Measurements from ENCODE around the gene YY2. TPM values are rescaled to one million over a fixed set of nuclear protein-coding genes. Genes with fewer than 3 reads are reported as not detected.

YY2 gene
- total RNA-seq, result 0.79 and 1.3 TPM in 2 replicates

GRCh38 chrX:21855937-21856415 is at the start of gene YY2:
YY2 (plus strand) TSS chrX:21855987; CDS start chrX:21856485, 498 bp downstream.
- Histone ChIP-seq H3K27me3 (ENCODE audit: control insufficient read depth, insufficient read depth, low read length) (no peaks in the 10 kb centered on the region), H3K4me3 (ENCODE audit: low read depth, low read length) (no peak within 1 kb of the TSS), H3K36me3 (ENCODE audit: control insufficient read depth, insufficient read depth, low read length) (peaks cover under 1% of the 10 kb centered on the region)
- FAIRE-seq, result no peak
- no peak for DNase-seq (ENCODE audit: low read depth)
- no peak for TF ChIP-seq CTCF (IDR thresholded peaks at IDR 0.05; ENCODE audit: insufficient read depth, low read length, severe bottlenecking)

GRCh38 chrX:21806691-21807090 is 49.1 kb upstream of the YY2 start:
- DNase-seq (ENCODE audit: low read depth) (peak; percentile 59), FAIRE-seq (no peak)
- TF ChIP-seq CTCF (IDR thresholded peaks at IDR 0.05; ENCODE audit: insufficient read depth, low read length, severe bottlenecking), result no peak
- no peaks in the 10 kb centered on the region for H3K36me3 ChIP-seq (ENCODE audit: control insufficient read depth, insufficient read depth, low read length)
- H3K4me3 ChIP-seq (ENCODE audit: low read depth, low read length), result no peak overlapping the region
- H3K27me3 ChIP-seq (ENCODE audit: control insufficient read depth, insufficient read depth, low read length), result no peaks in the 10 kb centered on the region

GRCh38 chrX:21811832-21812231 is 44.0 kb upstream of the YY2 start:
- FAIRE-seq, result no peak
- H3K27me3 ChIP-seq (ENCODE audit: control insufficient read depth, insufficient read depth, low read length), result no peaks in the 10 kb centered on the region

GRCh38 chrX:21812628-21813027 is 43.2 kb upstream of the YY2 start:
- Histone ChIP-seq H3K4me3 (ENCODE audit: low read depth, low read length) (no peak overlapping the region), H3K27me3 (ENCODE audit: control insufficient read depth, insufficient read depth, low read length) (no peaks in the 10 kb centered on the region), H3K36me3 (ENCODE audit: control insufficient read depth, insufficient read depth, low read length) (no peaks in the 10 kb centered on the region)
- no peak for DNase-seq (ENCODE audit: low read depth)
- FAIRE-seq, result no peak
- TF ChIP-seq CTCF (IDR thresholded peaks at IDR 0.05; ENCODE audit: insufficient read depth, low read length, severe bottlenecking), result no peak

More at GRCh38 chrX:21811832-21812231, 44.0 kb upstream of the YY2 start:
- H3K36me3 ChIP-seq (ENCODE audit: control insufficient read depth, insufficient read depth, low read length), result no peaks in the 10 kb centered on the region
- TF ChIP-seq CTCF (IDR thresholded peaks at IDR 0.05; ENCODE audit: insufficient read depth, low read length, severe bottlenecking), result no peak
- no peak overlapping the region for H3K4me3 ChIP-seq (ENCODE audit: low read depth, low read length)
- no peak for DNase-seq (ENCODE audit: low read depth)

- no peak overlapping the region for H3K4me3 ChIP-seq (ENCODE audit: low read depth, low read length)
- no peaks in the 10 kb centered on the region for H3K36me3 ChIP-seq (ENCODE audit: control insufficient read depth, insufficient read depth, low read length)
- TF ChIP-seq CTCF (IDR thresholded peaks at IDR 0.05; ENCODE audit: insufficient read depth, low read length, severe bottlenecking), result no peak
- no peaks in the 10 kb centered on the region for H3K27me3 ChIP-seq (ENCODE audit: control insufficient read depth, insufficient read depth, low read length)
- FAIRE-seq (no peak), DNase-seq (ENCODE audit: low read depth) (no peak)
Measured at GRCh38 chrX:21813612-21814368, 42.0 kb upstream of the YY2 start.
